Stimulated activated memory B cell treated with anti-CD40 and anti-IgM and Interleukin-4, amounts not matched to agents 10 μg/mL and 1 μg/mL and 100 μg/mL, for 72 hours (primary cell): ENCODE measurements around the gene CABS1.

Experiments
- ATAC-seq: fragments of 150-1000 bp; cut with Tn5 transposase; 2 replicates; pipeline ENCODE4 v1.10.0; 2021
- H3K27ac Mint-ChIP-seq: one replicate; pipeline ENCODE4 v1.8.0; 2022; ENCODE audit warnings: mild to moderate bottlenecking, mixed read lengths
- H3K27me3 Mint-ChIP-seq: one replicate; pipeline ENCODE4 v1.8.0; 2022; ENCODE audit warnings: mixed read lengths
- H3K36me3 Mint-ChIP-seq: one replicate; pipeline ENCODE4 v1.8.0; 2022; ENCODE audit warnings: mixed read lengths
- H3K4me1 Mint-ChIP-seq: one replicate; pipeline ENCODE4 v1.8.0; 2022; ENCODE audit warnings: mixed read lengths
- H3K4me3 Mint-ChIP-seq: one replicate; pipeline ENCODE4 v1.8.0; 2022; ENCODE audit warnings: mild to moderate bottlenecking, moderate library complexity, mixed read lengths
- H3K9me3 Mint-ChIP-seq: one replicate; pipeline ENCODE4 v1.8.0; 2022; ENCODE audit warnings: mixed read lengths

CABS1 gene

GRCh38 chr4:70360460-70360859 lies 25.7 kb downstream of the CABS1 start, which contains the start of gene SMR3A:
SMR3A (plus strand) TSS chr4:70360760; CDS start chr4:70362116, 1,356 bp downstream.
- no peak within 1 kb of the TSS for H3K27ac Mint-ChIP-seq
- no peaks in the 10 kb centered on the region for H3K27me3 Mint-ChIP-seq
- H3K36me3 Mint-ChIP-seq = no peaks in the 10 kb centered on the region
- no peak for ATAC-seq
- H3K4me1 Mint-ChIP-seq = no peaks in the 10 kb centered on the region
- no peak within 1 kb of the TSS for H3K4me3 Mint-ChIP-seq
- H3K9me3 Mint-ChIP-seq = no peaks in the 10 kb centered on the region

DNA sequence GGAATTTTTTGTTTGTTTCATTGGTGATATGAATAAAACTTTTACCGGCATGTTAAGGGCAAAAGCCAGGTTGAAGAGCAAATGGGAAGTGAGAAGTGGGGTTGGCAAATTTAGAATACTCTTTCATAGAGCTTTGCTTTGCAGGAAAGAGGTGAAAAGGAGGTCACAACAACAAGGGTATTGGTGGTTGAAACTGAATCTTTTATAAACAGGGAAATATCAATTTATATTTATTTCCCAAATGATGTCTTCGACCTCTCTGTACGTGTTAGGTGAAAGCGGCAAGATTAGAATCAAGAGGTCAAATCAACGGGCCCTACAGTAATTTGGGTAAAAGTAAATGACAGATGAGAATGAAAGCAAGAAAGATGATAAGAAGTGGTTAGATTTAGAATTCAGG lies 29.2 kb downstream of the CABS1 start:
- H3K4me3 Mint-ChIP-seq = no peak overlapping the region
- no peaks in the 10 kb centered on the region for H3K4me1 Mint-ChIP-seq
- H3K27me3 Mint-ChIP-seq = no peaks in the 10 kb centered on the region
- H3K9me3 Mint-ChIP-seq = no peaks in the 10 kb centered on the region
- no peak for ATAC-seq
- no peak overlapping the region for H3K27ac Mint-ChIP-seq
- H3K36me3 Mint-ChIP-seq = no peaks in the 10 kb centered on the region

DNA sequence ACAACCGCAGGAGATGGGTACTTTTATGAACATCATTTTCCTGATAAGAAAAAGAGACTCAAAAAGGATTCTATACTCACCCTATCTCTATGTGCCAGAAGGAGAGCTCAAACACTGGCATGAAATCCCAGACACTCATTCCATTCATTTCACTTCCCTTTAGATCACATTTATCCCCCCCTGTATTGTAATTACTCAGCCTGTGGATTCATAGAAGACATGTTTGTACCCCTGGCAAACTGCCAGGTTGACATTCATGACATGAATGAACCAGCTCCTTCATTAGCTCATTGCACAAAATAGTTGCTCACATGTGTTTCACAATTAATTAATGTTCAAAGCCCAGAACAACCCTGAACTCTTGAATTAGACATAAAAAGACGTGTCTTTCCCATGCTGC lies 30.7 kb downstream of the CABS1 start:
- Mint-ChIP-seq H3K4me1 (no peaks in the 10 kb centered on the region), H3K4me3 (no peak overlapping the region), H3K9me3 (no peaks in the 10 kb centered on the region), H3K27me3 (no peaks in the 10 kb centered on the region), H3K27ac (no peak overlapping the region), H3K36me3 (no peaks in the 10 kb centered on the region)
- no peak for ATAC-seq

- no peaks in the 10 kb centered on the region for H3K9me3 Mint-ChIP-seq
- H3K4me1 Mint-ChIP-seq = no peaks in the 10 kb centered on the region
- no peak overlapping the region for H3K27ac Mint-ChIP-seq
- no peaks in the 10 kb centered on the region for H3K36me3 Mint-ChIP-seq
- no peak for ATAC-seq
- H3K4me3 Mint-ChIP-seq = no peak overlapping the region
- H3K27me3 Mint-ChIP-seq = no peaks in the 10 kb centered on the region
Measured at GRCh38 chr4:70367813-70368212, 33.0 kb downstream of the CABS1 start.

GRCh38 chr4:70371987-70372386 lies 37.2 kb downstream of the CABS1 start:
- H3K9me3 Mint-ChIP-seq = no peaks in the 10 kb centered on the region

GRCh38 chr4:70372760-70373159 lies 38.0 kb downstream of the CABS1 start:
- ATAC-seq = no peak
- no peaks in the 10 kb centered on the region for H3K36me3 Mint-ChIP-seq
- no peaks in the 10 kb centered on the region for H3K4me1 Mint-ChIP-seq
- H3K27ac Mint-ChIP-seq = no peak overlapping the region
- H3K4me3 Mint-ChIP-seq = no peak overlapping the region
- H3K9me3 Mint-ChIP-seq = no peaks in the 10 kb centered on the region
- no peaks in the 10 kb centered on the region for H3K27me3 Mint-ChIP-seq

More at GRCh38 chr4:70371987-70372386, 37.2 kb downstream of the CABS1 start:
- ATAC-seq = no peak
- Mint-ChIP-seq H3K27me3 (no peaks in the 10 kb centered on the region), H3K27ac (no peak overlapping the region), H3K36me3 (no peaks in the 10 kb centered on the region), H3K4me1 (no peaks in the 10 kb centered on the region), H3K4me3 (no peak overlapping the region)

GRCh38 chr4:70380578-70380977 lies 45.8 kb downstream of the CABS1 start:
- H3K9me3 Mint-ChIP-seq = no peaks in the 10 kb centered on the region
- H3K27ac Mint-ChIP-seq = no peak overlapping the region
- no peaks in the 10 kb centered on the region for H3K4me1 Mint-ChIP-seq
- H3K36me3 Mint-ChIP-seq = no peaks in the 10 kb centered on the region
- H3K4me3 Mint-ChIP-seq = no peak overlapping the region
- H3K27me3 Mint-ChIP-seq = no peaks in the 10 kb centered on the region
- ATAC-seq = no peak

- Mint-ChIP-seq H3K4me3 (no peak within 1 kb of the TSS), H3K9me3 (no peaks in the 10 kb centered on the region), H3K36me3 (no peaks in the 10 kb centered on the region), H3K27me3 (no peaks in the 10 kb centered on the region), H3K27ac (no peak within 1 kb of the TSS), H3K4me1 (no peaks in the 10 kb centered on the region)
- ATAC-seq = no peak
Measured at GRCh38 chr4:70382691-70383181, 48.0 kb downstream of the CABS1 start, which contains the start of gene SMR3B. SMR3B (plus strand) TSS chr4:70383131; CDS start chr4:70384511, 1,380 bp downstream.
